ENCODE results near the gene AOC2.

DNA sequence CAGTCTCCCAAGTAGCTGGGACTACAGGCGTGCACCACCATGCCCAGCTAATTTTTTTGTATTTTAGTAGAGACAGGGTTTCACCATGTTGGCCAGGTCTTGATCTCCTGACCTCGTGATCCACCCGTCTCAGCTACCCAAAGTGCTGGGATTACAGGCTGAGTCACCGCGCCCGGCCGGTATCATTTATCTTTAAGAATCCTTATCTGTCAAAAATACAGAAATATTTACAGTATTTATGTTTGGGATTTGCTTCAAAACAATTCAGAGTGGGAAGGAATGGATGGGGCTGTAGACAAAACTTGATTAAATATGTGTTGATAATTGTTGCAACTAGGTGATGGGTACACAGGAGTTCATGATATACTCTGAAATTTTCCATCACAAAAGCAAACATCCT lies 23.2 kb upstream of the AOC2 start:
- no peak for TF ChIP-seq HMGA2 (CRISPR knock-in tag; IDR thresholded peaks at IDR 0.05)
- TF ChIP-seq, protein P1, sequence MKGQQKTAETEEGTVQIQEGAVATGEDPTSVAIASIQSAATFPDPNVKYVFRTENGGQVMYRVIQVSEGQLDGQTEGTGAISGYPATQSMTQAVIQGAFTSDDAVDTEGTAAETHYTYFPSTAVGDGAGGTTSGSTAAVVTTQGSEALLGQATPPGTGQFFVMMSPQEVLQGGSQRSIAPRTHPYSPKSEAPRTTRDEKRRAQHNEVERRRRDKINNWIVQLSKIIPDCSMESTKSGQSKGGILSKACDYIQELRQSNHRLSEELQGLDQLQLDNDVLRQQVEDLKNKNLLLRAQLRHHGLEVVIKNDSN (CRISPR knock-in tag; IDR thresholded peaks at IDR 0.05), result no peak
- no peak for TF ChIP-seq CTCF (IDR thresholded peaks at IDR 0.05)
- no peak for TF ChIP-seq CREM (CRISPR knock-in tag; IDR thresholded peaks at IDR 0.05)
- no peak for TF ChIP-seq NR1H2 (CRISPR knock-in tag; IDR thresholded peaks at IDR 0.05)
- TF ChIP-seq, protein P2, sequence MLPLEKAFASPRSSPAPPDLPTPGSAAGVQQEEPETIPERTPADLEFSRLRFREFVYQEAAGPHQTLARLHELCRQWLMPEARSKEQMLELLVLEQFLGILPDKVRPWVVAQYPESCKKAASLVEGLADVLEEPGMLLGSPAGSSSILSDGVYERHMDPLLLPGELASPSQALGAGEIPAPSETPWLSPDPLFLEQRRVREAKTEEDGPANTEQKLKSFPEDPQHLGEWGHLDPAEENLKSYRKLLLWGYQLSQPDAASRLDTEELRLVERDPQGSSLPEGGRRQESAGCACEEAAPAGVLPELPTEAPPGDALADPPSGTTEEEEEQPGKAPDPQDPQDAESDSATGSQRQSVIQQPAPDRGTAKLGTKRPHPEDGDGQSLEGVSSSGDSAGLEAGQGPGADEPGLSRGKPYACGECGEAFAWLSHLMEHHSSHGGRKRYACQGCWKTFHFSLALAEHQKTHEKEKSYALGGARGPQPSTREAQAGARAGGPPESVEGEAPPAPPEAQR (CRISPR knock-in tag; IDR thresholded peaks at IDR 0.05), result no peak
- TF ChIP-seq, protein P3, sequence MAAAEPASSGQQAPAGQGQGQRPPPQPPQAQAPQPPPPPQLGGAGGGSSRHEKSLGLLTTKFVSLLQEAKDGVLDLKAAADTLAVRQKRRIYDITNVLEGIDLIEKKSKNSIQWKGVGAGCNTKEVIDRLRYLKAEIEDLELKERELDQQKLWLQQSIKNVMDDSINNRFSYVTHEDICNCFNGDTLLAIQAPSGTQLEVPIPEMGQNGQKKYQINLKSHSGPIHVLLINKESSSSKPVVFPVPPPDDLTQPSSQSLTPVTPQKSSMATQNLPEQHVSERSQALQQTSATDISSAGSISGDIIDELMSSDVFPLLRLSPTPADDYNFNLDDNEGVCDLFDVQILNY (CRISPR knock-in tag; IDR thresholded peaks at IDR 0.05), result no peak
- no peak for TF ChIP-seq SP1 (CRISPR knock-in tag; conservative IDR thresholded peaks at IDR 0.05)
- TF ChIP-seq, protein P4, sequence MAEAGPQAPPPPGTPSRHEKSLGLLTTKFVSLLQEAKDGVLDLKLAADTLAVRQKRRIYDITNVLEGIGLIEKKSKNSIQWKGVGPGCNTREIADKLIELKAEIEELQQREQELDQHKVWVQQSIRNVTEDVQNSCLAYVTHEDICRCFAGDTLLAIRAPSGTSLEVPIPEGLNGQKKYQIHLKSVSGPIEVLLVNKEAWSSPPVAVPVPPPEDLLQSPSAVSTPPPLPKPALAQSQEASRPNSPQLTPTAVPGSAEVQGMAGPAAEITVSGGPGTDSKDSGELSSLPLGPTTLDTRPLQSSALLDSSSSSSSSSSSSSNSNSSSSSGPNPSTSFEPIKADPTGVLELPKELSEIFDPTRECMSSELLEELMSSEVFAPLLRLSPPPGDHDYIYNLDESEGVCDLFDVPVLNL (CRISPR knock-in tag; IDR thresholded peaks at IDR 0.05; ENCODE audit: borderline replicate concordance, low read depth), result no peak
- TF ChIP-seq KAT7 (CRISPR knock-in tag; IDR thresholded peaks at IDR 0.05; ENCODE audit: borderline replicate concordance), result no peak
- TF ChIP-seq USF2 (CRISPR knock-in tag; IDR thresholded peaks at IDR 0.05), result no peak
- no peak for TF ChIP-seq NFYB (CRISPR knock-in tag; conservative IDR thresholded peaks at IDR 0.05; ENCODE audit: low read depth)
- no peak for TF ChIP-seq ZNF317 (CRISPR knock-in tag; IDR thresholded peaks at IDR 0.05; ENCODE audit: borderline replicate concordance, low read depth)
- TF ChIP-seq ZNF263 (CRISPR knock-in tag; IDR thresholded peaks at IDR 0.05; ENCODE audit: low read depth), result no peak
